ENCODE results near the gene IL17RE.
A peak's percentile ranks its signal among the peaks of the same experiment; 100 is the strongest.

DNA sequence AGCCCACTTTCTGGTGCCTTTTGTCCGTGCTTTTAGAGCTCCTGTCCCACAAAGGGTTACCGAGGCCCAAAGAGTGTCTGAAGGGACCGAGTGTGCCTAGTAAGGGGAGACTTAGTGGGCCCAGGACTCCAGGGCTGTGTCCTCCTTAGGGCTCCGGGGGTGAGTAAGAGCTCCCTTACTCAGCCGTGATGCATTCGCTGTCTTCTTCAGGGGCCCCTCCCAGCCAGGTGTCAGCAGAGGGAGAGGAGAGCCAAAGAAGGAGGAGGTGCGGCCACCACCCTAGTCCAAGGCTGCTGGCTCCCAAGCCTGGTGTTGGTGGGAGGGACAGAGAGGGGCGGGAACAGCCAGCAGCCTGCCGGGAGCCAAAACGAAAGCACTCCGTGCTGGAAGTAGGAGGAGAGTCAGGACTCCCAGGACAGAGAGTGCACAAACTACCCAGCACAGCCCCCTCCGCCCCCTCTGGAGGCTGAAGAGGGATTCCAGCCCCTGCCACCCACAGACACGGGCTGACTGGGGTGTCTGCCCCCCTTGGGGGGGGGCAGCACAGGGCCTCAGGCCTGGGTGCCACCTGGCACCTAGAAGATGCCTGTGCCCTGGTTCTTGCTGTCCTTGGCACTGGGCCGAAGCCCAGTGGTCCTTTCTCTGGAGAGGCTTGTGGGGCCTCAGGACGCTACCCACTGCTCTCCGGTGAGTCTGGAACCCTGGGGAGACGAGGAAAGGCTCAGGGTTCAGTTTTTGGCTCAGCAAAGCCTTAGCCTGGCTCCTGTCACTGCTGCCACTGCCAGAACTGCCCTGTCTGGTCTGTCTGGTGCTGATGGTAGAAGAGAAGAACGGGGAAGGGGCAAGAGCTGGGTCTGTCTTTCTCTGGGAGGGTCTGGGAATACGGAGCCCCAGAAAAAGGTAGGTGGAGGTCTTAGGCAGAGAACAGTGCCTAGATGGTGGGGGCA is 14.4 kb downstream of the IL17RE start, which contains the start of gene IL17RC:
- TF ChIP-seq ZSCAN23 (tag by site-specific recombination; IDR thresholded peaks at IDR 0.05) (no peak), ZNF274 (IDR thresholded peaks at IDR 0.05; ENCODE audit: low read length) (no peak), ZNF274 (tag by site-specific recombination; IDR thresholded peaks at IDR 0.05; ENCODE audit: borderline replicate concordance) (no peak), SETDB1 (IDR thresholded peaks at IDR 0.05; ENCODE audit: insufficient read length, low read length) (no peak), ZNF521 (tag by site-specific recombination; IDR thresholded peaks at IDR 0.05) (no peak), ZXDB (tag by site-specific recombination; IDR thresholded peaks at IDR 0.05) (0 out of 2 replicates have a peak, but pooled peaks have one; percentile 40)
- TF ChIP-seq, protein P1, sequence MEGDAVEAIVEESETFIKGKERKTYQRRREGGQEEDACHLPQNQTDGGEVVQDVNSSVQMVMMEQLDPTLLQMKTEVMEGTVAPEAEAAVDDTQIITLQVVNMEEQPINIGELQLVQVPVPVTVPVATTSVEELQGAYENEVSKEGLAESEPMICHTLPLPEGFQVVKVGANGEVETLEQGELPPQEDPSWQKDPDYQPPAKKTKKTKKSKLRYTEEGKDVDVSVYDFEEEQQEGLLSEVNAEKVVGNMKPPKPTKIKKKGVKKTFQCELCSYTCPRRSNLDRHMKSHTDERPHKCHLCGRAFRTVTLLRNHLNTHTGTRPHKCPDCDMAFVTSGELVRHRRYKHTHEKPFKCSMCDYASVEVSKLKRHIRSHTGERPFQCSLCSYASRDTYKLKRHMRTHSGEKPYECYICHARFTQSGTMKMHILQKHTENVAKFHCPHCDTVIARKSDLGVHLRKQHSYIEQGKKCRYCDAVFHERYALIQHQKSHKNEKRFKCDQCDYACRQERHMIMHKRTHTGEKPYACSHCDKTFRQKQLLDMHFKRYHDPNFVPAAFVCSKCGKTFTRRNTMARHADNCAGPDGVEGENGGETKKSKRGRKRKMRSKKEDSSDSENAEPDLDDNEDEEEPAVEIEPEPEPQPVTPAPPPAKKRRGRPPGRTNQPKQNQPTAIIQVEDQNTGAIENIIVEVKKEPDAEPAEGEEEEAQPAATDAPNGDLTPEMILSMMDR (tag by site-specific recombination; IDR thresholded peaks at IDR 0.05): no peak; the same call in 1 of the 2 replicates
